HepG2 (cell line): Measurements from ENCODE around the gene IKZF2. TPM values are rescaled to one million over a fixed set of nuclear protein-coding genes. Genes with fewer than 3 reads are reported as not detected.

ENCODE experiments used
- ATAC-seq: fragments of 200-7000 bp; cut with Tn5 transposase; 3 replicates; pipeline ENCODE4 v1.9.1; 2020; ENCODE audit warnings: mild to moderate bottlenecking, moderate library complexity
- BruUV-seq: library from RNA; stranded (reverse); fragments of 400-500 nt; replicated peaks from 2 replicates; lab custom pipeline; 2021; lab: Mats Ljungman, UMichigan
- CTCF ChIA-PET: fragments of 300-600 bp; formaldehyde crosslinking; extraction: SDS; loops from one replicate; lab custom pipeline; 2021; ENCODE audit warnings: low total read pairs, inconsistent platforms, low intra/inter-chr PET ratio; lab: Yijun Ruan, JAX
- POLR2A ChIA-PET: fragments of 350-600 bp; sonication (Branson Sonifier 250); formaldehyde crosslinking; loops from one replicate; lab custom pipeline; 2020; ENCODE audit warnings: antibody characterized with exemption, inconsistent platforms; lab: Yijun Ruan, JAX
- DNase-seq: peaks from one replicate; pipeline ENCODE4 v3.0.0-alpha.2; 2015; ENCODE audit warnings: low spot score
- FAIRE-seq: peaks from 3 replicates; lab custom pipeline; 2011; peaks lifted over from hg19 to GRCh38; lab: Jason Lieb, UNC
- H2AFZ ChIP-seq: one replicate; pipeline ENCODE4 v1.6.1; 2011; ENCODE audit warnings: low read length, inconsistent platforms
- H3K27ac ChIP-seq: fragments of 300-600 bp; 3 replicates; pipeline ENCODE4 v1.8.0; 2011; ENCODE audit warnings: mixed run types, mild to moderate bottlenecking, mixed read lengths, low read length, inconsistent platforms; ENCODE audit not compliant: insufficient read depth; ENCODE audit errors: extremely low read length
- H3K27me3 ChIP-seq, 2 experiments: fragments of 200-600 bp in 1 of 2; 2 replicates in 1 of 2; 3 replicates in 1 of 2; pipeline versions ENCODE4 v1.6.0 to v1.8.0; 2011; ENCODE audit warnings: low read length in 2 of 2, mild to moderate bottlenecking in 2 of 2, moderate library complexity in 2 of 2, inconsistent platforms in 1 of 2; ENCODE audit not compliant: insufficient read depth in 2 of 2, control insufficient read depth in 1 of 2
- H3K36me3 ChIP-seq, 2 experiments: fragments of 200-600 bp in 1 of 2; replicated peaks in 1 of 2; 2 replicates in 1 of 2; 3 replicates in 1 of 2; pipeline versions ENCODE4 v1.5.1 to v1.8.0; 2011; ENCODE audit warnings: low read length in 2 of 2, inconsistent platforms in 1 of 2; ENCODE audit not compliant: insufficient read depth in 2 of 2, control insufficient read depth in 1 of 2
- H3K4me1 ChIP-seq: 2 replicates; pipeline ENCODE4 v1.5.1; 2012; ENCODE audit warnings: low read length, inconsistent platforms; ENCODE audit not compliant: insufficient read depth
- H3K4me2 ChIP-seq: 2 replicates; pipeline ENCODE4 v1.6.0; 2011; ENCODE audit warnings: low read depth, low read length, inconsistent platforms
- H3K4me3 ChIP-seq, 3 experiments: fragments of 200-600 bp in 1 of 3; sonication (generic), shearing (Covaris generic) in 1 of 3; replicated peaks in 1 of 3; 2 replicates each; pipeline ENCODE4 v1.5.1; 2011 to 2016; ENCODE audit warnings: low read length in 3 of 3, inconsistent platforms in 2 of 3, low read depth in 2 of 3, mild to moderate bottlenecking in 2 of 3, control low read depth in 1 of 3, mixed read lengths in 1 of 3; ENCODE audit not compliant: insufficient read depth in 1 of 3
- H3K79me2 ChIP-seq: one replicate; pipeline ENCODE4 v1.6.1; 2011; ENCODE audit warnings: low read length, inconsistent platforms; ENCODE audit not compliant: insufficient read depth
- H3K9ac ChIP-seq: 2 replicates; pipeline ENCODE4 v1.6.0; 2011; ENCODE audit warnings: mild to moderate bottlenecking, low read depth, low read length, inconsistent platforms; ENCODE audit not compliant: insufficient read depth
- H3K9me3 ChIP-seq: 2 replicates; pipeline ENCODE4 v1.5.1; 2012; ENCODE audit warnings: mild to moderate bottlenecking, low read length
- H4K20me1 ChIP-seq: 2 replicates; pipeline ENCODE4 v1.6.0; 2011; ENCODE audit warnings: inconsistent platforms, mild to moderate bottlenecking, low read length, moderate library complexity; ENCODE audit not compliant: insufficient read depth
- AGO1 ChIP-seq: fragments of 200-400 bp; formaldehyde crosslinking; IDR thresholded peaks from 2 replicates; pipeline ENCODE4 v1.6.1; 2017; ENCODE audit warnings: mild to moderate bottlenecking, low read depth, low read length, moderate library complexity; ENCODE audit not compliant: poor library complexity, severe bottlenecking
- BCL3 ChIP-seq: sonication (generic); formaldehyde crosslinking; IDR thresholded peaks from 2 replicates; pipeline ENCODE4 v1.5.1; 2020; ENCODE audit warnings: mild to moderate bottlenecking, missing genetic modification reagents, moderate library complexity
- DRAP1 ChIP-seq: IDR thresholded peaks from 2 replicates; pipeline ENCODE4 v1.6.1; 2016; ENCODE audit warnings: missing genetic modification reagents, missing compliant biosample characterization
- GTF3A ChIP-seq: sonication (generic); formaldehyde crosslinking; conservative IDR thresholded peaks from 2 replicates; pipeline ENCODE4 v1.4.0; 2020; ENCODE audit warnings: mild to moderate bottlenecking, missing genetic modification reagents
- HMG20B ChIP-seq: conservative IDR thresholded peaks from 2 replicates; pipeline ENCODE4 v1.6.1; 2016; ENCODE audit warnings: missing genetic modification reagents, missing compliant biosample characterization
- MAX ChIP-seq: IDR thresholded peaks from 2 replicates; pipeline ENCODE4 v1.6.1; 2012; ENCODE audit warnings: inconsistent platforms
- RAD51 ChIP-seq: fragments of 450-650 bp; IDR thresholded peaks from 2 replicates; pipeline ENCODE4 v1.6.1; 2016; ENCODE audit warnings: borderline replicate concordance
- RBM22 ChIP-seq: fragments of 200-400 bp; formaldehyde crosslinking; optimal IDR thresholded peaks from 2 replicates; pipeline ENCODE3; 2017; ENCODE audit warnings: mild to moderate bottlenecking, low read length, moderate library complexity
- SATB2 ChIP-seq: sonication (generic); formaldehyde crosslinking; IDR thresholded peaks from 2 replicates; pipeline ENCODE4 v1.5.0; 2020; ENCODE audit warnings: missing genetic modification reagents
- ZBTB4 ChIP-seq: sonication (generic); formaldehyde crosslinking; IDR thresholded peaks from 2 replicates; pipeline ENCODE4 v1.4.0; 2020; ENCODE audit warnings: missing genetic modification reagents, mild to moderate bottlenecking, borderline replicate concordance
- WGBS: methylation state at CpG from one replicate; pipeline ENCODE4 v1.1.6; 2017; ENCODE audit warnings: low lambda C conversion rate; 5-methylcytosine and 5-hydroxymethylcytosine counted together
- in situ Hi-C: cut with HindIII; loops from 2 replicates; pipeline ENCODE4 v1.10.0; 2017; ENCODE audit warnings: low pct_unique_long_range_greater_than_20kb; ENCODE audit not compliant: extremely low pct_ligation_motif_present
- intact Hi-C: fragments of 100-400 bp; cut with micrococcal nuclease; formaldehyde crosslinking; loops from one replicate; pipeline ENCODE4 v1.10.0; 2022; ENCODE audit not compliant: unreplicated experiment
- polyA plus RNA-seq, 8 experiments: library from polyadenylated mRNA; depleted of rRNA in 3 of 8; stranded (reverse) in 7 of 8; unstranded in 1 of 8; fragments of >200 nt; fragmentation: Illumina TruSeq in 4 of 8; extraction: Trizol in 4 of 8; gene quantifications; 2 replicates each; pipeline versions ENCODE4 v1.2.1 to v1.2.3, GENCODE V29; 2011 to 2016; ENCODE audit warnings: low read depth in 4 of 8, missing spikeins in 1 of 8, mixed read lengths in 1 of 8; ENCODE audit not compliant: insufficient read depth in 1 of 8
- total RNA-seq, 5 experiments: library from RNA; depleted of rRNA; stranded (reverse); fragments of >200 nt; fragmentation: Illumina TruSeq; extraction: Trizol; gene quantifications; 2 replicates each; pipeline ENCODE4 v1.2.3, GENCODE V29; 2016; ENCODE audit warnings: low read depth in 1 of 5

The IKZF2 gene
- total and polyA plus RNA-seq, 2 of the 13 experiments (the other 11 are each of a cell fraction or from before 2014, with no cell fraction given): 0.18 to 0.86 TPM

- 3% methylated on average over 1 of the region's 1 CpG for WGBS
- no peak for DNase-seq
- Histone ChIP-seq H3K27ac (no peak overlapping the region), H3K36me3 (no peaks in the 10 kb centered on the region), H3K4me2 (no peak overlapping the region), H3K4me3 (no peak overlapping the region), H3K4me1 (no peaks in the 10 kb centered on the region), H2AFZ (no peak overlapping the region), H3K79me2 (no peaks in the 10 kb centered on the region), H3K27me3 (no peaks in the 10 kb centered on the region), H3K9ac (no peak overlapping the region), H3K9me3 (no peaks in the 10 kb centered on the region), H4K20me1 (no peaks in the 10 kb centered on the region)
- in situ Hi-C loops: no loop called here
- POLR2A ChIA-PET: no interaction called here
- no peak for ATAC-seq
- BruUV-seq: no TSS peak
- TF ChIP-seq RAD51 (no peak), SATB2 (CRISPR knock-in tag) (no peak), GTF3A (CRISPR knock-in tag) (no peak), AGO1 (no peak), HMG20B (CRISPR knock-in tag) (no peak), RBM22 (no peak), DRAP1 (CRISPR knock-in tag) (no peak), MAX (no peak), ZBTB4 (CRISPR knock-in tag) (no peak), BCL3 (CRISPR knock-in tag) (no peak)
- intact Hi-C loops: no loop called here
- CTCF ChIA-PET: no interaction called here
- no peak for FAIRE-seq
Observed at GRCh38 chr2:213046431-213046830, 105.0 kb downstream of the IKZF2 start.
